Anterior cingulate cortex (tissue), 58 donors: ENCODE measurements around the gene RIPOR2.
"Not testable (repeated sequence)": the region's sequence is repeated elsewhere in the genome, so short reads cannot be mapped to it uniquely, and the experiment has no call there.

Experiments
- DNase-seq, 58 donors: peaks; one replicate each; lab custom pipeline; 2025; lab: John Stamatoyannopoulos, UW

The RIPOR2 gene

GRCh38 chr6:24778878-24779277 lies 156.9 kb downstream of the RIPOR2 start:
- no peak for DNase-seq

GRCh38 chr6:24778121-24778520 lies 157.6 kb downstream of the RIPOR2 start:
- DNase-seq = no peak

GRCh38 chr6:24777227-24777626 lies 158.5 kb downstream of the RIPOR2 start:
- no peak for DNase-seq

GRCh38 chr6:24775520-24776058 lies 160.2 kb downstream of the RIPOR2 start:
- no peak for DNase-seq

- DNase-seq = peak; percentile 65 to 99 (median 94)
Observed at GRCh38 chr6:24774696-24775519, 160.9 kb downstream of the RIPOR2 start, which contains the start of gene GMNN. Gene GMNN (plus strand): TSS chr6:24774937. CDS start chr6:24777247, 2,310 bp downstream.

GRCh38 chr6:24768361-24768760 lies 167.4 kb downstream of the RIPOR2 start:
- no peak for DNase-seq

GRCh38 chr6:24766680-24767462 lies 168.9 kb downstream of the RIPOR2 start:
- DNase-seq = no peak

- DNase-seq = not testable (repeated sequence)
Observed at GRCh38 chr6:24765968-24766367, 169.8 kb downstream of the RIPOR2 start.

- DNase-seq = not testable (repeated sequence)
Observed at GRCh38 chr6:24764833-24765828, 170.6 kb downstream of the RIPOR2 start.

- no peak for DNase-seq
Observed at GRCh38 chr6:24763578-24763977, 172.2 kb downstream of the RIPOR2 start.

GRCh38 chr6:24761851-24762250 lies 173.9 kb downstream of the RIPOR2 start:
- DNase-seq = no peak

- DNase-seq = no peak
Observed at GRCh38 chr6:24761193-24761835, 174.4 kb downstream of the RIPOR2 start.

GRCh38 chr6:24760210-24760609 lies 175.6 kb downstream of the RIPOR2 start:
- DNase-seq = no peak

- no peak for DNase-seq
Observed at GRCh38 chr6:24759718-24760117, 176.0 kb downstream of the RIPOR2 start.

- no peak for DNase-seq
Observed at GRCh38 chr6:24757611-24758010, 178.1 kb downstream of the RIPOR2 start.

- DNase-seq = no peak
Observed at GRCh38 chr6:24755279-24755678, 180.5 kb downstream of the RIPOR2 start.

GRCh38 chr6:24754378-24754777 lies 181.4 kb downstream of the RIPOR2 start:
- DNase-seq = not testable (repeated sequence)
